Thyroid gland (tissue), 4 donors: ENCODE data around the gene WDR75. TPM values are rescaled to one million over a fixed set of nuclear protein-coding genes. Genes with fewer than 3 reads are reported as not detected.
"Not testable (repeated sequence)": the region's sequence is repeated elsewhere in the genome, so short reads cannot be mapped to it uniquely, and the experiment has no call there.

Experiments
- DNase-seq, 2 donors: peaks; one replicate each; pipeline ENCODE4 v3.0.0-alpha.2; 2019
- H3K27ac ChIP-seq, 3 donors: fragments of 200-600 bp; sonication (generic); 1 replicate in 2 of 3; 2 replicates in 1 of 3; pipeline ENCODE4 v1.5.1; 2016 to 2019; ENCODE audit warnings: mild to moderate bottlenecking in 1 of 3, moderate library complexity in 1 of 3
- H3K27me3 ChIP-seq: fragments of 200-600 bp; sonication (generic); one replicate; pipeline ENCODE4 v1.5.1; 2019
- H3K36me3 ChIP-seq, 2 donors: fragments of 200-600 bp; sonication (generic); one replicate each; pipeline ENCODE4 v1.5.1; 2016 to 2019
- H3K4me1 ChIP-seq, 2 donors: fragments of 200-600 bp; sonication (generic); one replicate each; pipeline ENCODE4 v1.5.1; 2017 to 2019
- H3K4me3 ChIP-seq, 3 donors: fragments of 200-600 bp; sonication (generic); replicated peaks in 1 of 3; 1 replicate in 2 of 3; 2 replicates in 1 of 3; pipeline ENCODE4 v1.5.1; 2016; ENCODE audit warnings: mild to moderate bottlenecking in 1 of 3
- H3K9me3 ChIP-seq: fragments of 200-600 bp; sonication (generic); one replicate; pipeline ENCODE4 v1.5.1; 2017
- POLR2A ChIP-seq, 2 donors: fragments of 450-650 bp; IDR thresholded peaks; one replicate each; pipeline ENCODE4 v1.6.1; 2017; ENCODE audit warnings: antibody characterized with exemption in 2 of 2, mild to moderate bottlenecking in 2 of 2, moderate library complexity in 1 of 2
- WGBS, 2 donors: methylation state at CpG; one replicate each; pipeline ENCODE4 v1.1.5; 2017; 5-methylcytosine and 5-hydroxymethylcytosine counted together
- intact Hi-C: fragments of 100-400 bp; cut with DNase I; formaldehyde crosslinking; loops from one replicate; pipeline ENCODE4 v1.15.1; 2023
- total RNA-seq, 4 donors: library from RNA; depleted of rRNA; stranded (reverse); fragments of >200 nt; gene quantifications; one replicate each; pipeline ENCODE4 v1.2.3, GENCODE V29; 2016
- TF ChIP-seq, protein P1 (sequence below), 6 experiments: fragments of 200-600 bp in 3 of 6; fragments of 450-650 bp in 3 of 6; sonication (generic) in 3 of 6; IDR thresholded peaks; one replicate each; pipeline ENCODE4 v1.5.1; 2016 to 2019; ENCODE audit warnings: antibody characterized with exemption in 6 of 6, mild to moderate bottlenecking in 2 of 6, inconsistent platforms in 1 of 6, moderate library complexity in 1 of 6

WDR75 gene
- total RNA-seq, 4 donors from 2014 or later, result 23.0 to 75.2 (median 35.3) TPM

DNA sequence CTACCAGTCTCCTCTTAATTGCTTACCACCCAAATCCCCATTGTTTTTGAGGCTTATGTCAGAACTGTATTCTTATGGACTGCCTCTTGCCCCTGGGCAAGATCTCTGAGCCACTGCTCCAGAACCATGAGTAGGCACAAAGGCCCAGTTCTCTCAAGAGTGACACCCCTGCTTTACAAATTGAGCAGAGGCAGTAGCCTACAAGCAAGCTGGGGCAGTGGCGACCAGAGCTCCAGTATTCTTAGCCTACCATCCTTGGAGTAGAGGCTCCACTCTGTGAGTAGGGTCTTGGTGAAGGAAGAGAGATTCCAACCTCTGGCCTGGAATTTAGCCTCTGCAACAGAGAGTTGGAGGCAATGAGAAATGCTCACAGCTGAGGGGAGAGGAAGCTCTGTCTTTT is 36.5 kb downstream of the WDR75 start:
- WGBS, 2 donors, result 100% methylated on average over 1 of the region's 1 CpG
- Histone ChIP-seq H3K4me1 (no peaks in the 10 kb centered on the region), H3K9me3 (no peaks in the 10 kb centered on the region), H3K4me3 (no peak overlapping the region), H3K27ac (no peak overlapping the region), H3K27me3 (no peaks in the 10 kb centered on the region), H3K36me3 (peaks cover 8 to 20% of the 10 kb centered on the region in 2 donors)
- DNase-seq, result no peak
- no peak for TF ChIP-seq POLR2A (IDR thresholded peaks at IDR 0.05)
- TF ChIP-seq, protein P1, sequence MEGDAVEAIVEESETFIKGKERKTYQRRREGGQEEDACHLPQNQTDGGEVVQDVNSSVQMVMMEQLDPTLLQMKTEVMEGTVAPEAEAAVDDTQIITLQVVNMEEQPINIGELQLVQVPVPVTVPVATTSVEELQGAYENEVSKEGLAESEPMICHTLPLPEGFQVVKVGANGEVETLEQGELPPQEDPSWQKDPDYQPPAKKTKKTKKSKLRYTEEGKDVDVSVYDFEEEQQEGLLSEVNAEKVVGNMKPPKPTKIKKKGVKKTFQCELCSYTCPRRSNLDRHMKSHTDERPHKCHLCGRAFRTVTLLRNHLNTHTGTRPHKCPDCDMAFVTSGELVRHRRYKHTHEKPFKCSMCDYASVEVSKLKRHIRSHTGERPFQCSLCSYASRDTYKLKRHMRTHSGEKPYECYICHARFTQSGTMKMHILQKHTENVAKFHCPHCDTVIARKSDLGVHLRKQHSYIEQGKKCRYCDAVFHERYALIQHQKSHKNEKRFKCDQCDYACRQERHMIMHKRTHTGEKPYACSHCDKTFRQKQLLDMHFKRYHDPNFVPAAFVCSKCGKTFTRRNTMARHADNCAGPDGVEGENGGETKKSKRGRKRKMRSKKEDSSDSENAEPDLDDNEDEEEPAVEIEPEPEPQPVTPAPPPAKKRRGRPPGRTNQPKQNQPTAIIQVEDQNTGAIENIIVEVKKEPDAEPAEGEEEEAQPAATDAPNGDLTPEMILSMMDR (IDR thresholded peaks at IDR 0.05), result no peak
- intact Hi-C loops, result no loop called here

DNA sequence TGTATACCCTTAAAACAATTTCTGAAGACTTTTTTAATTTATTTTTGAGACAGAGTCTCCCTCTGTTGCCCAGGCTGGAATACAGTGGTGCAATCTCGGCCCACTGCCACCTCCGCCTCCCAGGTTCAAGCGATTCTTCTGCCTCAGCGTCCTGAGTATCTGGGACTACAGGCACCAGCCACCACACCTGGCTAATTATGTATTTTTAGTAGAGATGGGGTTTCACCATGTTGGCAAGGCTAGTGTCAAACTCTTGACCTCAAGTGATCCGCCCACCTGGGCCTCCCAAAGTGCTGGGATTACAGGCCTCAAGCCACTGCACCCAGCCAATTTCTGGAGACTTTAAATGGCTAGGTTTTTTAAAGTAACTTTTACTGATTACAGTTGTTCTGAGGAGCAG is 37.0 kb downstream of the WDR75 start:
- intact Hi-C loops, H3K4me1 ChIP-seq, H3K27me3 ChIP-seq, H3K9me3 ChIP-seq, H3K27ac ChIP-seq, H3K4me3 ChIP-seq, DNase-seq: not testable (repeated sequence)
- H3K36me3 ChIP-seq, result peaks cover 8 to 18% of the 10 kb centered on the region in 2 donors
- WGBS, 2 donors, result 95 to 98% methylated on average over 5 of the region's 5 CpGs

DNA sequence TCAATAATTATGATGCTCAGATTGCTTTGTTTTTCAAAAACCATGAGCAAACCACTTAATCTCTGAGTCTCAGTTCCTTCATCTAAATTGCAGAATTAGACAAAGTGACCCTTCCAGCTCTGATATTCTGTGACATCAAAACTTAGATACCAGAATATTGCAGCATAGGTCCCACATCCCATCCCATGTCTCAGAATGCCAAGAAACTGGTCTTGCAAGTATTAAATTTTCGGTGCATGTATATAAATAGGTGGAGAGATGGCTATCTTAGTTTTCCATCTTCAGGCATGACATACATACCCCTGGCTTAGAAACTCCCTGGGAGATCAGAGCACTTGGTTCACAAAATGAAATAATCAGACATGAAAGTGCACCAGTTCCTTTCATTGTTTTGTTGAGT is 39.8 kb downstream of the WDR75 start:
- no peaks in the 10 kb centered on the region for H3K9me3 ChIP-seq
- no peaks in the 10 kb centered on the region for H3K4me1 ChIP-seq
- peaks cover 0 to 4% of the 10 kb centered on the region in 2 donors for H3K36me3 ChIP-seq
- no peaks in the 10 kb centered on the region for H3K27me3 ChIP-seq
- TF ChIP-seq POLR2A (IDR thresholded peaks at IDR 0.05), result no peak
- TF ChIP-seq, protein P1 (IDR thresholded peaks at IDR 0.05), result no peak
- H3K27ac ChIP-seq, result no peak overlapping the region
- H3K4me3 ChIP-seq, result no peak overlapping the region
- no peak for DNase-seq
- WGBS, 2 donors, result 80 to 92% methylated on average over 1 of the region's 1 CpG
- intact Hi-C loops, result no loop called here

DNA sequence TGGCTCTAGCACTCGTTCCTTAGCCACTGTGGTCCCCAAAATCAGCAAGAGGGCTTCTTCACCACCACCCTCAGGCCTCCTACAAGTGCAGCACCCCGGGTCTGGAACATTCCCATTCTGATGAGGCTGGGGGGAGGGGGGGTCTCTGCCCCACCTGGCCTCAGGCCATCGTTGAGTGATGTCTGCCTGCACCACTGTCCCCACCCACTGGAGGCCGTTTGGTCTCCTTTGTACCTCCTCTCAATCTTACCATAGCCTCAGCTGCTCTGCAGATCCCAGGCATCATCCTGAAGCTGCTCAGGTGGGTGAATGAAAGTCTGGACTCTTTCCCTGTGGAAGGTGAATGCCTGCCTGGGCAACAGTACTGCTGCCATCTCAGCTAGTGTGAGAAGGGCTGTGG is 42.3 kb downstream of the WDR75 start:
- intact Hi-C loops, result no loop called here
- TF ChIP-seq, protein P1 (IDR thresholded peaks at IDR 0.05), result no peak
- no peak for TF ChIP-seq POLR2A (IDR thresholded peaks at IDR 0.05)
- H3K27ac ChIP-seq, result no peak overlapping the region
- no peaks in the 10 kb centered on the region for H3K4me1 ChIP-seq
- 65 to 83% methylated on average over 1 to 4 of the region's 4 CpGs for WGBS, 2 donors
- H3K27me3 ChIP-seq, result no peaks in the 10 kb centered on the region
- no peak for DNase-seq
- H3K36me3 ChIP-seq, result no peaks in the 10 kb centered on the region
- no peak overlapping the region for H3K4me3 ChIP-seq
- no peaks in the 10 kb centered on the region for H3K9me3 ChIP-seq

DNA sequence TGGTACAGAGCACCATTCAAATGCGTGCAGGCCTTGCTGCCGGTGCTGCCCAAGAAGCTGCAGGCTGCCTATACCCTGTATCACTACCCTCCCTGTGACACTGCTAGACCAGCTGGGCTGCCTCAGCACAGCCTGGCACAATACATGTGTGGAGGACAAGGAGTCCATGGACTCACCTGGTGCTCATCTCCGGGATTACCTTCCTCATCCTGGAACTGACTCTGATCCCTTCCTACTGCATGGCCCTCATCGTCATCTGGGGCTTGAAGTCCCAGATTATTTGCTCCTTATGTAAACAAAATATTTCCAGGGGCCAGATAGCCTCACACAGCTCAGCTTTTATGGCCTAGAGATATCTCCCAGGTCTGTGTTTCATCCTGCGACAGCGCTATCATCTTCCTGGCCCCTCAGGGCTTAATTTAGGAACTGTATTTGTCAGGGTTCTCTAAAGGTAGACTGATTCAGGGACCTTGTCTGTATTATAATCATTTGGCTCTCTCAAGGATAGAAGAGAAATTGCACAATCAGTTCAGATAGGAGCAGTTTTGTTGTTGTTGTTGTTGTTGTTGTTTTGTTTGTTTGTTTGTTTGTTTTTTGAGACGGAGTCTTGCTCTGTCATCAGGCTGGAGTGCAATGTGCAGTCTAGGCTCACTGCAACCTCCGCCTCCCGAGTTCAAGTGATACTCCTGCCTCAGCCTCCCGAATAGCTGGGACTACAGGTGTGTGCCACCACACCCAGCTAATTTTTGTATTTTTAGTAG is 42.9 kb downstream of the WDR75 start:
- Histone ChIP-seq H3K27me3 (no peaks in the 10 kb centered on the region), H3K36me3 (no peaks in the 10 kb centered on the region), H3K4me3 (no peak overlapping the region), H3K27ac (no peak overlapping the region), H3K9me3 (no peaks in the 10 kb centered on the region), H3K4me1 (no peaks in the 10 kb centered on the region)
- intact Hi-C loops, result no loop called here
- no peak for DNase-seq
- TF ChIP-seq, protein P1 (IDR thresholded peaks at IDR 0.05), result no peak
- WGBS, 2 donors, result 94 to 96% methylated on average over 8 to 10 of the region's 10 CpGs
